Measurements from ENCODE around the gene KNDC1. TPM values are rescaled to one million over a fixed set of nuclear protein-coding genes. Genes with fewer than 3 reads are reported as not detected.

The KNDC1 gene
- total RNA-seq, 1 experiment from 2014 or later: 15.7 TPM

DNA sequence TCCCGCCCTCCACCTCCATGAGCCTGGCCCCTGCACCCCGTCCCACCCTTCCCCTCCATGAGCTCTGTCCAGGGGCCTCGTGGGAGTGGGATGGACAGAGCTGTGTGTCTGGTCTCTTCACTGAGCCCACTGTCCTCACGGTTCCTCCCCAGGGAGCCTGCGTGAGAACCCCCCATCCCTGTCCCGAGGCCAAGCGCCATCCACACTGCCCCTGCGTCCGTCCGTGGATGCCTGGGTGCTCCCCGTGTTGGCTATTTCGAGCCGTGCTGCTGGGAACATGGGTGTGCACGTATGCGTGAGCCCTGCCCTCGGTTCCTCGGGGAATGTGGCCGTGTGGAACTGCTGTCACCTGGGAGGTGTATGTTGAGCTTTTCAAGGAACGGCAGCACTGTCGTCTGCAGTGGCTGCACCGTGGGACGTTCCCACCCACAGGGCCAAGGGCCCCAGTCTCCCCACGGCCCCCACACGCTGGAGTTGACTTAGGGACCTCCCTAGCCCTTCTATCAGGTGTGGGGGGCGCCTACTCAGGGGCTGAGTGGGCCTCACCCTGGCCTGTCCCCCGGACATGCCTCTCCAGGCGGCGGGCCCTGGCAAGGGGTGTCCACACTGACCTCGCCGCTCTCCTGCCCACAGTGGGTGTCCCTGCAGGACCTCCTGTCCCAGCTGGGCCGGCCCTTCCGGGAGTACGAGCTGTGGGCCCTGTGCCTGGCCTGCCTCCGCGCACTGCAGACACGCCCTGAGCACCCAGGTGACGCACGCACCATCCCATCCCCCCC is 28.1 kb downstream of the KNDC1 start:
- no peak overlapping the region for H3K4me2 ChIP-seq (ENCODE audit: insufficient read depth, insufficient read length, low read length)
- no peak for TF ChIP-seq CTCF (conservative IDR thresholded peaks at IDR 0.05)
- H3K9me3 ChIP-seq (ENCODE audit: control insufficient read depth, low read depth, low read length): no peaks in the 10 kb centered on the region
- H3K79me2 ChIP-seq (ENCODE audit: insufficient read depth, low read length): no peaks in the 10 kb centered on the region
- peaks cover 15 to 20% of the 10 kb centered on the region in 2 experiments; a peak in 4 of 5 replicates for H3K9me3 Mint-ChIP-seq
- no peak overlapping the region for H2BK12ac ChIP-seq (ENCODE audit: insufficient read length, low read depth, low read length)
- no peak overlapping the region for H2AK5ac ChIP-seq (ENCODE audit: insufficient read length, low read length)
- peaks cover 7% of the 10 kb centered on the region for H3K27me3 Mint-ChIP-seq (ENCODE audit: low read depth)
- no peak overlapping the region for H2BK20ac ChIP-seq (ENCODE audit: low read depth, low read length, poor library complexity, severe bottlenecking)
- no peak overlapping the region for H4K8ac ChIP-seq (replicated peaks; ENCODE audit: insufficient read length, low read depth, low read length)
- H3K36me3 Mint-ChIP-seq (ENCODE audit: insufficient read depth in 1 of 3, low read depth in 3 of 3): peaks cover 8 to 42% (median 36%) of the 10 kb centered on the region in 3 experiments
- no peaks in the 10 kb centered on the region for H3K4me1 Mint-ChIP-seq
- no peak overlapping the region for H2AFZ ChIP-seq (ENCODE audit: low read length)
- no peak for DNase-seq
- no peak overlapping the region for H3K27ac ChIP-seq (ENCODE audit: insufficient read length, low read depth, low read length)
- H3K23me2 ChIP-seq (ENCODE audit: insufficient read length, low read depth, low read length, poor library complexity, severe bottlenecking): no peaks in the 10 kb centered on the region
- no peak overlapping the region for H3K27ac Mint-ChIP-seq
- H4K5ac ChIP-seq (ENCODE audit: insufficient read length, low read depth, low read length): no peak overlapping the region
- no peak overlapping the region for H3K18ac ChIP-seq (ENCODE audit: insufficient read length, low read depth, low read length)
- H3T11ph ChIP-seq (ENCODE audit: low read length): no peak overlapping the region
- no peak overlapping the region for H3K14ac ChIP-seq (ENCODE audit: insufficient read depth, low read length)
- no peak overlapping the region for H3K56ac ChIP-seq (ENCODE audit: insufficient read length, low read depth, low read length)
- no peak overlapping the region for H3K23ac ChIP-seq (ENCODE audit: insufficient read length, low read depth, low read length)
- no peak overlapping the region for H2BK15ac ChIP-seq (ENCODE audit: low read depth, low read length)
- H3K79me1 ChIP-seq (ENCODE audit: insufficient read depth, low read depth, low read length, poor library complexity, severe bottlenecking): no peaks in the 10 kb centered on the region
- no CpG with 5 or more reads among the region's 38 CpGs for WGBS (ENCODE audit: extremely low coverage, insufficient read length, low lambda C conversion rate)
- H2BK120ac ChIP-seq (ENCODE audit: low read depth, low read length, poor library complexity, severe bottlenecking): no peak overlapping the region
- H2BK5ac ChIP-seq (ENCODE audit: insufficient read length, low read length): no peak overlapping the region
- H3K27me3 ChIP-seq (ENCODE audit: insufficient read depth, low read length): no peaks in the 10 kb centered on the region
- no peak overlapping the region for H4K91ac ChIP-seq (ENCODE audit: insufficient read length, low read depth, low read length)
- H3K4ac ChIP-seq (ENCODE audit: low read depth, low read length): no peak overlapping the region
- no peaks in the 10 kb centered on the region for H3K4me1 ChIP-seq (ENCODE audit: insufficient read depth, low read length)
- H3K4me3 Mint-ChIP-seq: no peak overlapping the region
- H4K20me1 ChIP-seq (ENCODE audit: control insufficient read depth, insufficient read depth, insufficient read length): no peaks in the 10 kb centered on the region
- H3K9ac ChIP-seq (ENCODE audit: extremely low read depth, insufficient read length, low read length): no peak overlapping the region

Data from H9 (cell line).